Kidney glomerular epithelial cell (primary cell): Measurements from ENCODE around the gene SMOC2.

Experiments used
- DNase-seq: peaks from one replicate; lab custom pipeline; 2025; lab: John Stamatoyannopoulos, UW

SMOC2 gene

DNA sequence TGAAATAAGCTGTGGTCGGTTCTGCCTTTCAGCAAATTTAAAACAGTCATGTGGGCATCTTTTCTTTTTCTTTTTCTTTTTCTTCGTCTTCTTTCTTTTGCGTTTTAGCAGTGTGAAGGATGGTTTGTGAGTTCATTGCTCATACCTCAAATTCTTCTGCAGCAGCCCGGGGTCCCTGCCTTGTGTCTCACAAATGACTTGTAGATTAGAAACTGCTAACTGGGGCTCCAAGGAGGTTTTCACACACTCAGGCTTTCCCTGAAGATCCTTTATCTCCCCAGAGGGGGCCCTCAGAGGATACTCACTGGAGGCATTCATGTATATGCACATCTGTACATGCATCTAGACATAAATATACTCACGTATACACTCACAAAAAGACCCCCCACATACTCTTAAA, 1.7 kb downstream of the SMOC2 start:
- no peak for DNase-seq

DNA sequence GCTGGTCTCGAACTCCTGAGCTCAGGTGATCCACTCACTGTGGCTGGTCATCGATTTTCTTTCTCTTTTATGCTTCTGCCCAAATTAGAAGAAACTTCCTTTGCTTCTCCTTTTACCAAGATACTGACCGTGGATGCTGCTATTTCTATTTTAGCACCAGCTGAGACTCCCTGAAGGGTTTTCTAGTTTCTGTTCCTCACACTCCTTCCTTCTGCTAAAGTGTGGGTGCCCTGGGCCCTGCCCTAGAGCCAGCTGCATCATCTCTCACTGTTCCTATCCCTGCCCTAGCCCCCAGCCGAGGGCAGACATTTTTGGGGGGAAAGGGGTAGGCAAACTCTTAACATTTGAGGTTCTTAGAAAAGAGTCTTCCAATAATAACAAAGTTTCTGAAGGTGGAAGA, 6.3 kb downstream of the SMOC2 start:
- DNase-seq: no peak

DNA sequence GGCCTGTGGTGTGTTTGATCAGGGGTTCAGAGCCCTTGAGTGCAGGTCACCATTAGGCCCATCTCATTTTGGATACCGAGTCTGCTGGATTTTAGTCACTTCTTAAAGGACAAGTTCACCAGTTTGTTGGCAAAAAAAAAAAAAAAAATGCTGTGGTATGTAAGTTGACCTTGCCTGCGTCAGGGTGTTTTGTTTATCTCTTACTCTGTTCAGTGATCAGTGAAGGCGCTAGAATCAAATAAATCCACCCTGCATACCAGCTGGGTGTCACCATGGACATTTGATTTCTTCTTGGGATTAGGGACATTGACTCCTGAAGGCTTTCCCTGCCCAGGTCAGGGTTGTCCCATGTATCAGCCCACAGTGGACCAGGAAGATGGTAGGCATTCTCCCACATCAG, 6.7 kb downstream of the SMOC2 start:
- DNase-seq: no peak

DNA sequence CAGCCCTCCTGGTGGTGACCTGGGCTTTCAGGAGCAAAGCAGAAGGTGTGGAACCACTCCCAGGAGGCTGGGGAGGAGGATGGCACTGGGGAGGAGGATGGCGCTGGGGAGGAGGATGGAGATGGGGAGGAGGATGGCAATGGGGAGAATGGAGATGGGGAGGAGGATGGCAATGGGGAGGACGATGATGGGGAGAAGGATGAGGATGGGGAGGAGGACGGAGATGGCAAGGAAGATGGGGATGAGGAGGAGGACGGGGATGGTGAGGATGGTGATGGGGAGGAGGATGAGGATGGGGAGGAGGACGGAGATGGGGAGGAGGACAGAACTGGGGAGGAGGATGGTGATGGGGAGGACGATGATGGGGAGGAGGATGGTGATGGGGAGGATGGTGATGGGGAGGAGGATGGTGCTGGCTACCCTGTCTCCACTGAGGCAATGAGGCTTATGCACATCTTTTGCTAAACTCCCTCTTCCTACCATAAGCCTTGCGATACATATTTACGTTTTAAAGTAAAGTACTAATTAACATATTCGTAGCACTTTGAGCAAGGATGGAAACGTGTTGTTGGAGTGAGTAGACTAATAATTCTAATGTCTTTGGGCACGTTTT, 7.4 kb downstream of the SMOC2 start:
- no peak for DNase-seq

DNA sequence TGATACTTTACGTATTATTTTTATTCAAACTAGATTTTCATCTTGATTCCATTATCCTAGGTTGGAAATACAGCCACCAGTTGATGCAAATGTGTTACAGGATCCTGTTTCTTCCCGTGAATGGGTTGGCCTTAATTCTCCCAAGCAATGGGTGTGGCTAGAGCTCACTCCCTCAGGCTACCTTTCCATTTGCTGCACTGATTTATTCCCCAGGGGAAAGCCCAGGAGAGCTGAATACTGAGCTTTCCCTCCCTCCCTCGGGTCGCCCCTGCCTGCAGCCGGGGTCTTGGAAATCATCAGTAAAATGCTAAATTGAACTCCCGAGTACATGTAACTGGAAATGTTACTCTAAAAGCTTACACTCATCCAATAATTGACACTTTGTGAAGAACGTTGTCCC, 9.9 kb downstream of the SMOC2 start:
- no peak for DNase-seq

DNA sequence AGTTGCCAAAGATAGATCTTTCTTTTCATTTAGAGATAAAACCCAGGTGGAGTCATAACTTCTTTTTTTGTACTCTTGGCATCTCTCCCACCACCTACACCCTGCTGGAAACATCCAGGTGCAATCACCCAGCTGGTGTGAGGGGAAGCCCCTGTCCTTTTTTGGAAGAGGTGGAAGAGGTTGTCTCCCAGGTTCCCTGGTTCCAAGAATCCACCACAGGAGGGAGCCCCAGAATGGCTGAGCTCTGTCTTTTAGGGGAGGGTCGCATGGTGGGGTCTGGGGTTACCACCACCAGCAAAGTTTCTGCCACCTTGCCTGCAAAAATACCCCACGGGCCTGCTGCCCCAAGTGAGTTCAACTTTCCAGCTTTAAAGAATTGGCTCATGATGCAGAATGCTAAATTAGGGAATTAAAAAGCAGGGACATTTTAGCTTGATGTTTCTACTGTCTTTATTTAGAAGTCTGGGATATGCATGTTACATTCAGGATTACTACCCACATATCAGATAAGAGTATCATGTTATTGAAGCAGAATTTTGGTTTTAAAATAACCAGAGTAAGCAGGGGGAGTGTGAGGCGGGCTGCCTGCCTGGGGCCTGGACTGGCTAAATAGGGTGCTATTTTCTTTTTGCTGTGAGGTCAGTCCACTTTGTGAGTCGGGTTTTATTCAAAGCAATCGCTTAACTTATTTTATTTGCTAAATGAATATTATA, 11.0 kb downstream of the SMOC2 start:
- no peak for DNase-seq

DNA sequence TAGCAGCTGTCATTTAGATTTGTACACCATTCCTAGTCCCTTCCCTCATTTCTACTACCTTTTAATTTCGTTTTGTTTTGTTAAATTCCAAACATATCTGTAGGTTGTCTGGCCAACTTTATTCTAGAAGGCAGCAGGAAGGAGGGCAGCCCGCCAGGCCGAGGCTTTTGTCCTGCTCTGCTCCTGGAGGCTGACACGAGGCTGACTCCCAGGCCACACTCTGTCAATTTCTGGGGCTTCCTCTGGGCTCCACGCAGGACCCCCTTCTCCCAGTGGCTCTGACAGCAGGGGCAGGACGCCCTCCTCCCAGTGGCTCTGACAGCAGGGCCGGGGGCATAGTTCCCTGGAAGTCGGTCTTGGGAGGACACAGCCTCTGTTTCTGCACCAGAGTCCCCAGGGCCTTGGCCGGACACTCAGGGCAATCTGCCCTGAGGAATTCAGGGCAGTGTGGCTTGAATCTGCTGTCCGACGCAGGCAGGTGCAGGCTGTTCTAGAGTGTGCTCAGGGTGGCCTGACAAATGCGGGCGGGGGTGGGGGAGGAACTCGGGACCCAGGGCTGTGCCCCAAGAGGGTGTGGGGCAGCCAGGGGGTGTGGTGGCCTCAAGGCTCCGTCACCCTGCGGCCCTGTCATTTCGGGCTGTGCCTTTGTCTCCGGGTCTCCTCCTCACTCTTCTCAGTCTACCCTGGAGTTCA, 11.8 kb downstream of the SMOC2 start:
- DNase-seq: no peak

DNA sequence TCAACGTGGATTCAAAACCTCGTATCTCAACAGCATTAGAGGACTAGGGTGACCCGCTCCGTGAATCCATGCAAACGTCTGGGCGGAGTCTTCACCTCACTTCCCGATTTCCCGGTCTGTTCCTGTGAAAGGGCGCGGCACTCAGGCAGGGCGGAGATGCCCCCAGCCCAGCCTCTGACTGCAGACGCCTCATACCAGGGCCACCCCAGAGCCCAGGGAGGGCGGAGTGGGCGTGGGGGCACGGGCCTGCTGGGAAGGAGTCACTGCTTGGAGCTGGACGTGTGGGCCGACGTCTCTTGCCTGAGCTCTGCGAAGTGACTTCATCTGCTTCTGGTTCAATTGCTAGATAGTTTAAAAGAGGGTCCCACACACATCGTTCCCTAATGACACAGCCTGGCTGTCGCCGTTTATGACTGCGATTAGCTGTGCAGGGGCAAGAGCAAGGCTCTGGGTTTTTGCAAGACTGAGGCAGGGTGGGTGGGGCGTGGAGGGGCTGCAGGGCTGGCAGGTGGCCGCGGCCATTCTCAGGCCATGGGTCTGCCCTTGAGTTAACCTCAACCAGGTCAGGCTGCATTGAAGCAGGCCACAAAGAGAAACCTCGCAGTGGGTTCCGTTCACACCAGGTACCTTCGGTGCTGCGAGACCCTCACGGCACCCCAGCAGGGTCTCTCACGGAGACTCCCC, 15.0 kb downstream of the SMOC2 start:
- no peak for DNase-seq

DNA sequence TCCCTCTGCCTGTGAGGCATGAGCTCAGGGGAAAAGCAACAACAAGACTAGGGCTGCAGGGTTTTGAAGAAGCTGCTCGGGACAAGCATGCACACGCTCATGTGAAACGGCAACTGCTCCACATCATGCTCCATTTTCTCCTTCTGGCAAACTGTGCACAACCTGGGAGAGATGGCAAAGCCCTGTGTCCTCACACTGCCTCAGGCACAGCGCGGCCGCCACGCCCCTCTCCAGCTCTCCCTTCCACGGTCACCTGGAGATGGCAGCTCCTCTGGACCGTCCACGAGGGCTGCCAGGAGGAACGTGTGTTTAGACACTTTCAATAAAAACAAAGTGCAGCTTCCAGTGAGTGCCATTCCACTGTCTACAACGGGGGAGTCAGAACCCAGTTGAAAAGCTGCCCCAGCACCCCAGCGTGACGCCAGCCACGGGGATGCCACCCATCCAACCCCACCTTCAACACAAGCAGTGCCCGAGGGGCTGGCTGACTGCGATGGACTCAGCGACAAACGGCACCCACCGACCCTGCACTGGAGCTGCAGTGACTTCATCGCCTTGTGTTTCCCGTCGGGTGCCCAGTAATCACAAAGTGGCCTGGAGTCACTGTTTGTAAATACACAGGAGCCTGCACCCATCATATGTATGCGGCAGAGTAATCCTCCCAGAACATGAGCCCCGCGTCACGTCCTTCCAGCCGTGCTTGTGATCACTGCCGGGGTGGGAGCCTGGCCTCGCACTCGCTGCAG, 16.1 kb downstream of the SMOC2 start:
- DNase-seq: no peak

DNA sequence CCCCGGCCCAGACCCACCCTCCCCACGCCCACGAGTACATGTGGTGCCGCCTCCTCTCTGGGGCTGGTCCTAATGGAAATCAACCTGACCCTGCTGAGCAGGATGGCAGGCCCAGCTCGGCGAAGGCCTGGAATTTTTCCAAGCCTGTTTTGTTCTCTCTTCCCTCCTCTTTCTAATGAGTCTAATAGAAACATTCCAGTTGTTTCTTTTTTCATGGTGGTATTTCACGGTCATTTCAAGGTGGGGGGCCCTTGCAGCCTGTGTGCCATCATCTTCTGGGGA, 16.6 kb downstream of the SMOC2 start:
- no peak for DNase-seq

DNA sequence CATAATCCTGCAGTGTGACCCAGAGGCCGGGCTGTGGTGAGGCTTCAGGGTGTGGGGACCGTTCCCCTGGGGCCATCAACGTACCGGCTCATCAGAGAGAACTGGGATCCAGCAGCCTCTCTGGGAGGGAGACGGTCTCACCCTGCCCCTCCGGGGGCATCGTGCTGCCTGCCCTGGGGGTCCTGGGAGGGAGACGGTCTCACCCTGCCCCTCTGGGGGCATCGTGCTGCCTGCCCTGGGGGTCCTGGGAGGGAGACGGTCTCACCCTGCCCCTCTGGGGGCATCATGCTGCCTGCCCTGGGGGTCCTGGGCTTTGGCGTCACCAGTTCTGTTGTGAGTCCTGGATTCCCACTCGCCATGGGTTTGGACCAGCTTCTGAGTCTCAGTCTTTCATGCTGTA, 17.1 kb downstream of the SMOC2 start:
- DNase-seq: no peak

DNA sequence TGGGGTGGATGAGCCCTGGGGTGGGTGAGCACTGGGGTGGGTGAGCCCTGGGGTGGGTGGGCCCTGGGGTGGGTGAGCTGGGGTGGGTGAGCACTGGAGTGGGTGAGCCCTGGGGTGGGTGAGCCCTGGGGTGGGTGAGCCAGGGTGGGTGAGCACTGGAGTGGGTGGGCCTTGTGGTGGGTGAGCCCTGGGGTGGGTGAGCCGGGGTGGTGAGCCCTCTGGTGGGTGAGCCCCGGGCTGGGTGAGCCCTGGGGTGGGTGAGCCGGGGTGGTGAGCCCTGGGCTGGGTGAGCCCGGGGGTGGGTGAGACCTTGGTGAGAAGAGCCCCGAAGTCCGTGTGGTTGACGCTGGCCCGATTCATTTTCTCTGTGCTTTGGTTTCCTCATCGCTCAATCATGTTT, 18.6 kb downstream of the SMOC2 start:
- no peak for DNase-seq

DNA sequence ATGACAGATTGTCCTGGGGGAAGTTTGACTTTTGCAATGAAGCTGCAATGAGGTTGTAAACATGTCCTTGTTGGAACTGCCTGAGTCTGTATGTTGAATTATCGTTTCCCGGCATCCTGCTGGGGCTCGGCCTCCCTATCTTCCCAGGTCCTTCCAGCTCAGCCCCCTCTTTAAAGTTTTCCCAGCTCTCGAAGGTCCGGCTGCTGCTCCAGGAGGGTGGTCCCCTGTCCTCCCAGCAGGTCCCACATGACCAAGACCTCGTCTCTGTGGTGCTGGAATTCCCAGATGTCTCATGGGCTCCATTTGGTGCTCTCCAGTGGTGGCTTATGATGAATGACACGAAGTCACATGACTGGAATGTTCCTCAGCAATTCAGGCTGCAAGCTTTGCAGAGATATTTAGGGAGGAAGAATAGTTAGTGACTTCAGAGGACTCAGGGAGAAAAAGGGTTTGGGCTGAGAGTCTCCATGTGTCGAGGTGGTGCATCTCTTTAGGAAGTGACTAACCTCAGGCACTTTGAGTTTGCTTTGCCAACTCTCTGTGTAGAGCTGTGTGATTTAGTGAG, 21.4 kb downstream of the SMOC2 start:
- no peak for DNase-seq

DNA sequence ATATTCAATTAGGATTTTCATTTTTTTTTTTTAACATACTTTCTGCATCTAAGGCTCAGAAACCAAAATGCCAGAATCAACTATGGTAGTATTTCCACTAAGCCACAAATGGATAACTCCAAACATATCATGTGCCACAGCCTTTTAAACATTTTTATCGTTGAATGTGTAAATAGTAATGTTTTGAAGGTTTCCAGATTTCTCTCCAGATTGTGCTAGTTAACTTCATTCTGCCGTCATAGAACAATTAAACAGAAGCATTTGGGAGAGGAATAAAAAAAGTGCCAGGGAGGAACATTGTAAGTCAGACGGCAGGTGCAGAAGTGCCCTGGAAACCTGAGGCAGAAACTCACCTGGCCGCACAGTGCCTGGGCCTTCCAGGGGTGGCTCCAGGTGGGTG, 23.6 kb downstream of the SMOC2 start:
- no peak for DNase-seq

DNA sequence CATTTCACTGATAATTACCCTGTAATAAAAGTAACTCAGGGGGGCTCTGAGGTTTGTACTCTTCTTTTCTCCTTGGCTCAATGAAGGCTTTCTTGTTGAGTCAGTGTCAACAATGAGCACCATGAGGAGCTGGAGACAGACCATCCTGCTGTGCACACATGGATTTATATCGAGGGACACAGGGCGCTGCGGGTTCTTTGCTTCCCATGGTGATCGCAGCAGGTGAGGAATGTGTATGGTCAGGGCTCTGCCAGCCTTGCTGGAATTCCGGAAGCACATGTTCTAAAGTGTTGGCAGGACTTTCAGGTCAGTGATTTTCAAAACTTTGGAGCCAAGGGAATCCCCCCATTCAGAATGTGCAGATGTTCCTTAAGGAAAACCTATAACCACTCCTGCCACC, 27.1 kb downstream of the SMOC2 start:
- DNase-seq: no peak

DNA sequence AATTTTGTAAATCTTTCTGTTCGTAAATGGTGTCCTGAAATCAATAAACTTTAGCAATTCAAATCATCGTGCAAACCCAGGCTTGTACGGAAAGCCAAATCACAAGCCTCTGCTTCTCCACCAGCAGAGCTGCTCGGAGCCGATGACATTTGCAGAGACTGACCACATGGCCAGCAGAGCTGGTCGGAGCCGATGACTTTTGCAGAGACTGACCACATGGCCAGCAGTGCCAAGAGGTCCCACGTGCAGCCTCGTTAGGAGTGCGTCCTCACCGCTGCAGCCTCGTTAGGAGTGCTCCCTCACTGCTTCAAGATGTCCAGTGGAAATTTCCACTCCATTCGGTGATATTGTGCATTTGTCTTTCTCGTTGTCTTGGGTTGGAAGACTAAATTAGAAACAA, 28.5 kb downstream of the SMOC2 start:
- no peak for DNase-seq

DNA sequence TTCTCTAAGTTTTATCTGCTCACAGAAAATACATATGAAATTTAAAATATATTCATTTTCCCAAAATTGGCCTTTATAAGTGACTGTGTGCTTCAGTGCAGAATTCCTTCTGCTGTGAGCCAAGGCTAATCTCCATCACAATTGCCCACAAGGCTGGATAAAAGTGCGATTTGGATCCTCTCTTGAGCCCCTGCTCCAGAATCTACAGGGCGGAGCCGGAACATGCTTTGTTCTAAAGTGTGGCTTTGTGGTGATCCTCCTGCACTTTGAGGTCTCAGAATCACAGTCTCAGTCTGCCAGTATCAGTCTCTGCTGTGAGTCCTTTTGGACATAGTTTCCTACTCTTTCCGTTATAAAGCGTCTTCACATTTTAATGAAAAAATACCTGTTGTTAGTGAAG, 28.9 kb downstream of the SMOC2 start:
- no peak for DNase-seq

DNA sequence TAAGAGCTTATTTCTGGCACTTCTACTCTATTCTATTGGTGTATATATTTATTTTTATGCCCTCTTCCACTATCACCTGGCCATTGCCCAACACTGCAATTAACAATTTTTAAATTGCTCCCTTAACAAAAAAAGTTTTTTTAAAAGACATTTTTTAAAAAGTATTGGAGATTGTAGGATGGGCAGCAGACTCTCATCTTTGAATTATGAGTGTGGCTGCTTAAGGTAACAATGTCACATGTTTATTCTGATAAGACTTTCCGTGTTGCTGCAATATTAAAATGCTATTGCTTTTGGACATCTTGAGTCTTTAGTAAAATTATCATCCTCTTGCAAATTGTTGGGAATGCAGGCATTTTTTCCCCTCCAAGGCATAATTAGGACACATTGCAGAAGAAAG, 31.4 kb downstream of the SMOC2 start:
- DNase-seq: no peak

DNA sequence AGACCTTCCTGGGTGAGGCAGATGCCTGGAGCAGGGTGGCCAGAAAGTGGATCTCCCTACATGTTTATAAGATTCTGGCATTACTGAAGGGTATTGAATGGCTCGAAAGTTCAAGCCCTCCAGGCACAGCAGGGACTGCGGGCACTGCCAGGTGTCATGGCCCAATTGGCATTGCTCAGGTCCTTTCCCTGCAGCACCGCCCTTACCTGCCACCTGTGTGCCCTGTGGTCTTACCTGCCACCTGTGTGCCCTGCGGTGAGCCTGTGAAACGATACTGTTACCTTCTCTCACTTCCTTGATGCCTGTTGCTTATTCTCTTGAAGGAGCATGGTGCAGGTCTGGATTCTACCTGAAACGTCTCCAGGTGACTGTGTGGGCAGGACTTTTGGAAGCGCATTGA, 32.2 kb downstream of the SMOC2 start:
- no peak for DNase-seq

DNA sequence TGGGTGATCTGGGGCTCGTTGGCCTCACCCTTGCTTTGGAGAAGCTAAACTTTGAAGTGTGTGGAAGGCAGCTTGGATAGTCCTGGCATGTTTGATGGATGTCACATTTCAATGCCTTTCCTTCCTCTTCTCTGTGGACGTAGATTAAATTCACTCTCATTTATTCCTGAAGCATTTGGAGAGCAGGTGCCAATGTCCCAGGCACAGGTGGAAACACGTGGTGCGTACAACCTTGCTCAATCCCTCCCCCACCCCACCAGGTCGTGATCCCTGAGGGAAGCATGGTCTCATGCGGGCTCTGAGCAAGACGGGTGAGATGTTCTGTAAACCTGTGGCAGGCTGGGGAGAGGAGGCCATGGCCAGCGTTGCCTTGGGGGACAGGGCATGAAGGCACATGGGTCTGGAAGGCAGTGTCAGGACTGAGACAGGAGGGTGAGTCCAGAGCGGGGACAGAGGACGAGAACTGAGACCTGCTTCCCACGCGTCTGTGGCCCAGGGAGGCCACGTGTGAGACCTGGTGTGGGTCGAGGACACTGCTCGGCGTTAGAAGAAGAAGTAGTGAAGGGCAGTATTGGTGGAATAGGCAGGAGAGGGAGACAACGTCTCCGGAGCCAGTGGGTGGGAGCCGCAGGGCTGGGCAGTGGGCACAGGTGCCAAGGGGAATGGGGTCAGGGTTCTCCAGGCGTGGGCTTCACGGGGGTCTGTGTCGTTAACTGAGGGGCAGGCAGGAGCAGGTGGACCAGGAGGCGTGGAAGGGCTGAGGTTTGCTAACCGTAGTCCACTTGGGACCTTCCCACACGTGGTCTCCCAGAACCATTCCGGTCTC, 34.4 kb downstream of the SMOC2 start:
- DNase-seq: no peak

DNA sequence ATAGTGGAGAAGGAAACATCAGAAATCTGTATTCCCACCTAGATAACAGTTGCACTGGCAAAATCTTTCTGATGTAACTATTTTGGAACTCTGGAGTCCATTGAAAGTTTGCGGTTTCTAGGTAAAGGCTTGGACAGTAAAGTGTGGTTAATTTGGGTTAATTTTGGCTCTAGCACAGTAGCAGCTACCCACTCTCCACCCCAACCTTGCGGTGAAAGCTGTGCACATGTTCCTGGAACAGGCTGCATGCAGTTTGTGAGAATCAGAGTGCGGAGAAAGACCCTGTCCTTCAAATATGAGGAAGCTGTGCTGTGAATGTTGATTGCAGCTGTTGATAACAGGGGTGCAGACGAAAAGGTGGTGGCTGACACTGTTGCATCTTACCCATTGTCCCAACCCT, 38.4 kb downstream of the SMOC2 start:
- DNase-seq: no peak
